ENCODE data around the gene ASPA. TPM values are rescaled to one million over a fixed set of nuclear protein-coding genes. Genes with fewer than 3 reads are reported as not detected.

The ASPA gene
- total and polyA plus RNA-seq, 10 of the 15 experiments (the other 5 are each of a cell fraction or from before 2014, with no cell fraction given), result 0.04 to 0.30 TPM; not detected in 8

GRCh38 chr17:3546521-3546920 is 70.7 kb downstream of the ASPA start (continued):
- TF ChIP-seq ZBTB11 (CRISPR knock-in tag; IDR thresholded peaks at IDR 0.05) (no peak), FOS (IDR thresholded peaks at IDR 0.05; ENCODE audit: borderline replicate concordance, extremely low read depth, insufficient read length) (no peak), SMAD1 (IDR thresholded peaks at IDR 0.05; ENCODE audit: low read depth, partially characterized antibody) (no peak)

GRCh38 chr17:3546997-3547396 is 71.2 kb downstream of the ASPA start:
- H3K27me3 ChIP-seq (replicated peaks in 1 of 2; ENCODE audit: control insufficient read depth in 2 of 2, insufficient read depth in 2 of 2, low read length in 1 of 2), result no peaks in the 10 kb centered on the region
- no peak overlapping the region for H3K9ac ChIP-seq (ENCODE audit: control insufficient read depth, insufficient read depth, low read length)
- ChIA-PET CTCF (interaction anchor here (1.3 kb wide), 1 partner anchor 10 kb away, joined by 4 read pairs; no protein-coding TSS in a partner anchor), RAD21 (ENCODE audit: unreplicated experiment) (no interaction called here), POLR2A (no interaction called here), SMC1A (ENCODE audit: uncharacterized antibody, unreplicated experiment) (no interaction called here)
- no TSS peak for BruUV-seq (replicated peaks)
- FAIRE-seq, result no peak
- no peaks in the 10 kb centered on the region for H3K9me3 ChIP-seq (replicated peaks; ENCODE audit: control insufficient read depth, insufficient read depth, low read length)
- in situ Hi-C loops (cut with MboI), result no loop called here
- 98% methylated on average over 8 of the region's 8 CpGs for WGBS (ENCODE audit: insufficient coverage, insufficient replicate concordance, low lambda C conversion rate, missing lambda C conversion rate)
- no peak for DNase-seq (ENCODE audit: low read depth, low spot score)
- no peaks in the 10 kb centered on the region for H3K79me2 ChIP-seq (ENCODE audit: control insufficient read depth, insufficient read depth, low read length)
- H3K27ac ChIP-seq (ENCODE audit: control insufficient read depth, insufficient read depth), result no peak overlapping the region
- TF ChIP-seq ZNF622 (IDR thresholded peaks at IDR 0.05), result no peak
- TF ChIP-seq HDAC2 (IDR thresholded peaks at IDR 0.05), result no peak
- TF ChIP-seq CHD4 (IDR thresholded peaks at IDR 0.05), result no peak
- no peak for TF ChIP-seq TBL1XR1 (IDR thresholded peaks at IDR 0.05; ENCODE audit: low read depth, low read length)
- no peak for TF ChIP-seq NR2F1 (conservative IDR thresholded peaks at IDR 0.05)
- TF ChIP-seq TARDBP (IDR thresholded peaks at IDR 0.05; ENCODE audit: borderline replicate concordance), result no peak
- no peak for TF ChIP-seq TCF12 (IDR thresholded peaks at IDR 0.05; ENCODE audit: low read depth, low read length)
- TF ChIP-seq MLLT1 (IDR thresholded peaks at IDR 0.05), result no peak
- no peak for TF ChIP-seq YY1 (IDR thresholded peaks at IDR 0.05; ENCODE audit: low read depth, low read length)
- H3K4me3 ChIP-seq, result no peak overlapping the region
- no peaks in the 10 kb centered on the region for H3K4me1 ChIP-seq (ENCODE audit: control insufficient read depth, insufficient read depth, low read length)
- ATAC-seq, result no peak
- no peak overlapping the region for H2AFZ ChIP-seq (ENCODE audit: control insufficient read depth, low read depth, low read length)
- intact Hi-C loops (cut with micrococcal nuclease; ENCODE audit: unreplicated experiment), result no loop called here
- no peaks in the 10 kb centered on the region for H4K20me1 ChIP-seq (ENCODE audit: control insufficient read depth, insufficient read depth)
- H3K36me3 ChIP-seq (ENCODE audit: control insufficient read depth in 2 of 2, insufficient read depth in 2 of 2, low read length in 1 of 2), result peaks cover 0 to 6% of the 10 kb centered on the region in 2 experiments; a peak in 2 of 4 replicates
- no peak overlapping the region for H3K4me2 ChIP-seq (ENCODE audit: control insufficient read depth, insufficient read depth)

All from GM12878 (cell line).